Fibroblast of villous mesenchyme (primary cell): ENCODE data around the gene BLOC1S3. TPM values are rescaled to one million over a fixed set of nuclear protein-coding genes. Genes with fewer than 3 reads are reported as not detected.

Source experiments
- DNase-seq: peaks from one replicate; pipeline ENCODE4 v3.0.0-alpha.2; 2010; ENCODE audit warnings: low read depth
- H3K4me3 ChIP-seq: 2 replicates; pipeline ENCODE4 v1.5.1; 2011; ENCODE audit warnings: low read depth, mild to moderate bottlenecking, low read length
- CTCF ChIP-seq: IDR thresholded peaks from 2 replicates; pipeline ENCODE4 v1.5.1; 2012; ENCODE audit warnings: low read depth, mild to moderate bottlenecking, low read length; ENCODE audit not compliant: insufficient read depth
- total RNA-seq: library from RNA; depleted of rRNA; stranded (reverse); fragments of >200 nt; gene quantifications from 2 replicates; pipeline ENCODE4 v1.2.3, GENCODE V29; 2012

Gene BLOC1S3
- total RNA-seq, 1 donor: 4.3 TPM

- no peak overlapping the region for H3K4me3 ChIP-seq
- TF ChIP-seq CTCF: peak; percentile 49
- peak; percentile 61 for DNase-seq
Measured at GRCh38 chr19:45200568-45200967, 22.0 kb downstream of the BLOC1S3 start.

- TF ChIP-seq CTCF: no peak
- no peak overlapping the region for H3K4me3 ChIP-seq
- DNase-seq: peak; percentile 8
Measured at GRCh38 chr19:45202637-45203036, 24.1 kb downstream of the BLOC1S3 start.

- H3K4me3 ChIP-seq: no peak overlapping the region
- TF ChIP-seq CTCF: no peak
- no peak for DNase-seq
Measured at GRCh38 chr19:45205810-45206209, 27.2 kb downstream of the BLOC1S3 start.

- no peak for TF ChIP-seq CTCF
- DNase-seq: no peak
- H3K4me3 ChIP-seq: no peak overlapping the region
Measured at GRCh38 chr19:45206328-45206727, 27.7 kb downstream of the BLOC1S3 start.

GRCh38 chr19:45211751-45212381, 33.3 kb downstream of the BLOC1S3 start:
- no peak for TF ChIP-seq CTCF
- no peak for DNase-seq
- H3K4me3 ChIP-seq: no peak overlapping the region

GRCh38 chr19:45213031-45213430, 34.4 kb downstream of the BLOC1S3 start:
- no peak for TF ChIP-seq CTCF
- no peak overlapping the region for H3K4me3 ChIP-seq
- no peak for DNase-seq

GRCh38 chr19:45215391-45216191, 37.0 kb downstream of the BLOC1S3 start:
- no peak overlapping the region for H3K4me3 ChIP-seq
- no peak for TF ChIP-seq CTCF
- no peak for DNase-seq
